H9 (cell line): ENCODE results near the gene CD59. TPM values are rescaled to one million over a fixed set of nuclear protein-coding genes. Genes with fewer than 3 reads are reported as not detected.

ENCODE experiments used
- DNase-seq: peaks from one replicate; pipeline ENCODE4 v3.0.0-alpha.2; 2017
- H2AFZ ChIP-seq: one replicate; pipeline ENCODE4 v1.6.1; 2013; ENCODE audit warnings: mild to moderate bottlenecking, low read length, control low read depth, moderate library complexity
- H2AK5ac ChIP-seq: 2 replicates; pipeline ENCODE4 v1.6.1; 2013; ENCODE audit warnings: low read length, control low read depth, mixed read lengths; ENCODE audit not compliant: insufficient read length
- H2BK120ac ChIP-seq: one replicate; pipeline ENCODE4 v1.6.1; 2013; ENCODE audit warnings: low read depth, mild to moderate bottlenecking, low read length, control low read depth, inconsistent platforms; ENCODE audit not compliant: poor library complexity, severe bottlenecking
- H2BK12ac ChIP-seq: 2 replicates; pipeline ENCODE4 v1.6.1; 2013; ENCODE audit warnings: low read length, control low read depth, mixed read lengths, low read depth; ENCODE audit not compliant: insufficient read length
- H2BK15ac ChIP-seq: 2 replicates; pipeline ENCODE4 v1.6.1; 2013; ENCODE audit warnings: low read depth, low read length, control low read depth
- H2BK20ac ChIP-seq: one replicate; pipeline ENCODE4 v1.6.1; 2013; ENCODE audit warnings: low read depth, mild to moderate bottlenecking, low read length, control low read depth, inconsistent platforms; ENCODE audit not compliant: poor library complexity, severe bottlenecking
- H2BK5ac ChIP-seq: 2 replicates; pipeline ENCODE4 v1.6.1; 2013; ENCODE audit warnings: low read length, control low read depth, mixed read lengths; ENCODE audit not compliant: insufficient read length
- H3K14ac ChIP-seq: 2 replicates; pipeline ENCODE4 v1.6.1; 2013; ENCODE audit warnings: low read length, control low read depth; ENCODE audit not compliant: insufficient read depth
- H3K18ac ChIP-seq: 2 replicates; pipeline ENCODE4 v1.6.1; 2013; ENCODE audit warnings: low read depth, mild to moderate bottlenecking, mixed read lengths, low read length, control low read depth; ENCODE audit not compliant: insufficient read length
- H3K23ac ChIP-seq: 2 replicates; pipeline ENCODE4 v1.6.1; 2013; ENCODE audit warnings: low read length, control low read depth, mixed read lengths, low read depth; ENCODE audit not compliant: insufficient read length
- H3K23me2 ChIP-seq: 2 replicates; pipeline ENCODE4 v1.6.1; 2013; ENCODE audit warnings: low read depth, mild to moderate bottlenecking, mixed read lengths, low read length, control low read depth; ENCODE audit not compliant: insufficient read length, poor library complexity, severe bottlenecking
- H3K27ac ChIP-seq: 2 replicates; pipeline ENCODE4 v1.5.1; 2013; ENCODE audit warnings: low read length, control low read depth, mixed read lengths, low read depth; ENCODE audit not compliant: insufficient read length
- H3K27me3 ChIP-seq: 2 replicates; pipeline ENCODE4 v1.6.1; 2013; ENCODE audit warnings: low read length, control low read depth, inconsistent platforms; ENCODE audit not compliant: insufficient read depth
- H3K4ac ChIP-seq: 2 replicates; pipeline ENCODE4 v1.6.1; 2013; ENCODE audit warnings: low read depth, mild to moderate bottlenecking, control low read depth, inconsistent platforms, low read length, moderate library complexity
- H3K4me1 ChIP-seq: 2 replicates; pipeline ENCODE4 v1.6.1; 2013; ENCODE audit warnings: low read length, control low read depth, inconsistent platforms; ENCODE audit not compliant: insufficient read depth
- H3K4me2 ChIP-seq: 2 replicates; pipeline ENCODE4 v1.6.1; 2013; ENCODE audit warnings: low read length, control low read depth, mixed read lengths; ENCODE audit not compliant: insufficient read length, insufficient read depth
- H3K56ac ChIP-seq: 2 replicates; pipeline ENCODE4 v1.6.1; 2013; ENCODE audit warnings: low read depth, mild to moderate bottlenecking, mixed read lengths, low read length, control low read depth; ENCODE audit not compliant: insufficient read length
- H3K79me1 ChIP-seq: 2 replicates; pipeline ENCODE4 v1.6.1; 2013; ENCODE audit warnings: low read depth, mild to moderate bottlenecking, moderate library complexity, low read length, control low read depth, inconsistent platforms; ENCODE audit not compliant: insufficient read depth, poor library complexity, severe bottlenecking
- H3K79me2 ChIP-seq: 2 replicates; pipeline ENCODE4 v1.6.1; 2013; ENCODE audit warnings: low read length, control low read depth, inconsistent platforms; ENCODE audit not compliant: insufficient read depth
- H3K9ac ChIP-seq: 2 replicates; pipeline ENCODE4 v1.6.1; 2013; ENCODE audit warnings: low read length, control low read depth, mixed read lengths; ENCODE audit not compliant: insufficient read length; ENCODE audit errors: extremely low read depth
- H3K9me3 ChIP-seq: one replicate; pipeline ENCODE4 v1.6.1; 2013; ENCODE audit warnings: low read depth, low read length, inconsistent platforms; ENCODE audit not compliant: control insufficient read depth
- H3T11ph ChIP-seq: one replicate; pipeline ENCODE4 v1.6.1; 2013; ENCODE audit warnings: mild to moderate bottlenecking, low read length, control low read depth, inconsistent platforms
- H4K20me1 ChIP-seq: one replicate; pipeline ENCODE4 v1.6.1; 2013; ENCODE audit not compliant: control insufficient read depth, insufficient read length, insufficient read depth
- H4K5ac ChIP-seq: 2 replicates; pipeline ENCODE4 v1.6.1; 2013; ENCODE audit warnings: low read depth, mild to moderate bottlenecking, mixed read lengths, low read length, control low read depth; ENCODE audit not compliant: insufficient read length
- H4K8ac ChIP-seq: replicated peaks from 2 replicates; pipeline ENCODE4 v1.6.1; 2013; ENCODE audit warnings: low read length, control low read depth, mixed read lengths, low read depth; ENCODE audit not compliant: insufficient read length
- H4K91ac ChIP-seq: 2 replicates; pipeline ENCODE4 v1.6.1; 2013; ENCODE audit warnings: low read depth, mild to moderate bottlenecking, moderate library complexity, mixed read lengths, low read length, control low read depth; ENCODE audit not compliant: insufficient read length
- H3K27ac Mint-ChIP-seq, 3 experiments: 2 replicates in 2 of 3; 3 replicates in 1 of 3; pipeline ENCODE4 v1.8.0; 2020 to 2021; ENCODE audit warnings: mixed read lengths in 3 of 3, mild to moderate bottlenecking in 1 of 3, moderate library complexity in 1 of 3
- H3K27me3 Mint-ChIP-seq: 2 replicates; pipeline ENCODE4 v1.8.0; 2021; ENCODE audit warnings: low read depth, mild to moderate bottlenecking, moderate library complexity, mixed read lengths
- H3K36me3 Mint-ChIP-seq, 3 experiments: 2 replicates in 2 of 3; 3 replicates in 1 of 3; pipeline ENCODE4 v1.8.0; 2020 to 2021; ENCODE audit warnings: low read depth in 3 of 3, mixed read lengths in 3 of 3; ENCODE audit not compliant: insufficient read depth in 1 of 3
- H3K4me1 Mint-ChIP-seq, 2 experiments: 2 replicates each; pipeline ENCODE4 v1.8.0; 2020; ENCODE audit warnings: mixed read lengths in 2 of 2
- H3K4me3 Mint-ChIP-seq, 2 experiments: 2 replicates in 1 of 2; 3 replicates in 1 of 2; pipeline ENCODE4 v1.8.0; 2020 to 2021; ENCODE audit warnings: mild to moderate bottlenecking in 2 of 2, mixed read lengths in 2 of 2, moderate library complexity in 1 of 2
- H3K9me3 Mint-ChIP-seq, 2 experiments: 2 replicates in 1 of 2; 3 replicates in 1 of 2; pipeline ENCODE4 v1.8.0; 2020; ENCODE audit warnings: mild to moderate bottlenecking in 2 of 2, mixed read lengths in 2 of 2, moderate library complexity in 1 of 2
- WGBS: extraction: QIAGEN DNeasy Blood & Tissue Kit; methylation state at CpG from one replicate; pipeline ENCODE4 v1.1.7; 2013; ENCODE audit warnings: missing lambda C conversion rate, low lambda C conversion rate, mixed read lengths; ENCODE audit not compliant: insufficient read length; ENCODE audit errors: extremely low coverage; 5-methylcytosine and 5-hydroxymethylcytosine counted together
- total RNA-seq: library from RNA; stranded (reverse); gene quantifications from 2 replicates; pipeline ENCODE4 v1.2.1, GENCODE V29; 2021
- TF ChIP-seq, protein P1 (sequence below): fragments of 200-600 bp; sonication (generic); conservative IDR thresholded peaks from 3 replicates; pipeline ENCODE4 v1.8.0; 2021; ENCODE audit warnings: antibody characterized with exemption, mild to moderate bottlenecking

CD59 gene
- total RNA-seq, 1 experiment from 2014 or later, result 91.5 TPM

DNA sequence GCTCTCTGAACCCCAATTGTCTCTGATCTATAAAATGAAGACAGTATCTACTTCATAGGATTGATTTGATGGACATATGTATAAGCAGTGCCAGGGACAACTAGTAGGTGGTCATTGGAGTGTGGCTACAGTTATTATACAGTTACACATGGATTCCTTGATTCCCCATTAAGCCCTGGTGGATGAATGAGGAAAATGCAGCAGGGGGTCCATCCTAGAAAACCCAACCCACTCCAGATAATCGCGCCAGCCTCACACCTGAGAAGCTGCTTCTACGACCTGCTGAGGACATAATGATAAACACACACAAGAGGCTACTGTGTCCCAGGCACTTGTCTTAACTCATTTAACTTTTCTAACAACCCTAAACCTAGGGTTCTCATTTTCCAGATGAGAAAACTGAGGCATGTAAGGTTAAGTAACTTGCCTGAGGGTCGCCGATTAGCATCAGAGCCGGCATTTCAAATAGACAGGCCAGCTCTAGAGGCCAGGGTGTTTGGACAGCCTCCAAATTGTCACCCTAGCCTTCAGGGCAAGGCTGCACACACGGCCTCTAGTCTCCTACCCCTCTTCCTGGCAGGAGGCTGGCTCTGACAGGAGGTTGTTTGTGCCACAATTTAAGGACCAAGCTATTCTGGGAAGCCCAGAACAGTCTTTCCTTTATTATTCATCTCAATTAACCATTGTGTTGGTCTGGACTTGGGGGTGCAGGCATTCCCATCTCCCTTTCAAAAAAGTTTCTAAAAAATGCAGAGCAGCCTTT lies 31.8 kb downstream of the CD59 start:
- Histone ChIP-seq H3K23me2 (peaks cover 5% of the 10 kb centered on the region), H3K18ac (no peak overlapping the region), H2BK5ac (no peak overlapping the region), H3K27me3 (no peaks in the 10 kb centered on the region), H4K5ac (no peak overlapping the region), H2AK5ac (no peak overlapping the region), H4K91ac (no peak overlapping the region), H3K9me3 (no peaks in the 10 kb centered on the region), H3K4me1 (peaks cover 4% of the 10 kb centered on the region; the same call in 1 of the 2 replicates), H3K27ac (no peak overlapping the region), H3K79me2 (0 out of 2 replicates have a peak, but pooled peaks cover 2% of the 10 kb centered on the region), H3K9ac (no peak overlapping the region), H2BK15ac (no peak overlapping the region), H4K8ac (no peak overlapping the region), H3K4ac (no peak overlapping the region), H3K56ac (no peak overlapping the region), H2BK120ac (no peak overlapping the region), H2BK20ac (no peak overlapping the region), H3K4me2 (no peak overlapping the region), H3T11ph (no peak overlapping the region), H2AFZ (no peak overlapping the region), H4K20me1 (no peaks in the 10 kb centered on the region), H2BK12ac (no peak overlapping the region), H3K14ac (no peak overlapping the region), H3K79me1 (no peaks in the 10 kb centered on the region), H3K23ac (no peak overlapping the region)
- Mint-ChIP-seq H3K4me1 (peaks cover 25 to 27% of the 10 kb centered on the region in 2 experiments), H3K36me3 (peaks cover 7 to 10% (median 9%) of the 10 kb centered on the region in 3 experiments; a peak in 6 of 7 replicates), H3K9me3 (no peaks in the 10 kb centered on the region), H3K27ac (no peak overlapping the region), H3K4me3 (no peak overlapping the region), H3K27me3 (peaks cover 6% of the 10 kb centered on the region)
- no peak for DNase-seq
- WGBS, result no CpG with 5 or more reads among the region's 7 CpGs
- TF ChIP-seq, protein P1, sequence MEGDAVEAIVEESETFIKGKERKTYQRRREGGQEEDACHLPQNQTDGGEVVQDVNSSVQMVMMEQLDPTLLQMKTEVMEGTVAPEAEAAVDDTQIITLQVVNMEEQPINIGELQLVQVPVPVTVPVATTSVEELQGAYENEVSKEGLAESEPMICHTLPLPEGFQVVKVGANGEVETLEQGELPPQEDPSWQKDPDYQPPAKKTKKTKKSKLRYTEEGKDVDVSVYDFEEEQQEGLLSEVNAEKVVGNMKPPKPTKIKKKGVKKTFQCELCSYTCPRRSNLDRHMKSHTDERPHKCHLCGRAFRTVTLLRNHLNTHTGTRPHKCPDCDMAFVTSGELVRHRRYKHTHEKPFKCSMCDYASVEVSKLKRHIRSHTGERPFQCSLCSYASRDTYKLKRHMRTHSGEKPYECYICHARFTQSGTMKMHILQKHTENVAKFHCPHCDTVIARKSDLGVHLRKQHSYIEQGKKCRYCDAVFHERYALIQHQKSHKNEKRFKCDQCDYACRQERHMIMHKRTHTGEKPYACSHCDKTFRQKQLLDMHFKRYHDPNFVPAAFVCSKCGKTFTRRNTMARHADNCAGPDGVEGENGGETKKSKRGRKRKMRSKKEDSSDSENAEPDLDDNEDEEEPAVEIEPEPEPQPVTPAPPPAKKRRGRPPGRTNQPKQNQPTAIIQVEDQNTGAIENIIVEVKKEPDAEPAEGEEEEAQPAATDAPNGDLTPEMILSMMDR, result peak; percentile 19; the same call in 1 of the 3 replicates
